ENCODE results near the gene HGS. TPM values are rescaled to one million over a fixed set of nuclear protein-coding genes. Genes with fewer than 3 reads are reported as not detected.

Gene HGS
- total and polyA plus RNA-seq, 2 of the 8 experiments (the other 6 are each of a cell fraction or from before 2014, with no cell fraction given), result 80.8 to 99.7 TPM

DNA sequence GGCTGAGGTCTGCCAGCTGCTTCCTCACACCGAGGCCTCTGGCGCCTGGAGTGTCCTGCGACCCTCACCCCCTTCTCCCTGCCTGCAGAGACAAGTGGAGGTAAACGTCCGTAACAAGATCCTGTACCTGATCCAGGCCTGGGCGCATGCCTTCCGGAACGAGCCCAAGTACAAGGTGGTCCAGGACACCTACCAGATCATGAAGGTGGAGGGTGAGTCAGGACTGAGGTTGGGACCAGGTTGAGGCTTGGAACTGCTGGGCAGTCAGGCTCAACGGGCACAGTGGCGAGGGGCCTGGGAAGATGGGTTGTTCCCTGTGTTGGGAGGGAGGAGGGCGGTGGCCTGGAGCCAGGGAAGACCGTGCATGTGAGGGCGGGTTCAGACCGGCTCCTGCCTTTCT lies 4.8 kb downstream of the HGS start:
- Histone ChIP-seq H4K91ac (replicated peaks; ENCODE audit: insufficient read length, low read length) (no peak overlapping the region), H4K20me1 (replicated peaks in 1 of 2; ENCODE audit: control insufficient read depth in 1 of 2, insufficient read depth in 2 of 2, low read length in 2 of 2) (peaks cover 0 to 29% of the 10 kb centered on the region in 2 experiments), H2BK20ac (ENCODE audit: low read length) (no peak overlapping the region), H2BK5ac (ENCODE audit: low read depth, low read length) (no peak overlapping the region), H3K4me3 (ENCODE audit: extremely low read depth in 1 of 4, insufficient read depth in 2 of 4, low read depth in 3 of 4, low read length in 4 of 4) (no peak overlapping the region), H3K79me1 (ENCODE audit: low read depth, low read length) (peaks cover 8% of the 10 kb centered on the region), H3K36me3 (ENCODE audit: control insufficient read depth in 2 of 4, insufficient read depth in 4 of 4, low read length in 3 of 4) (peaks cover 2 to 46% (median 19%) of the 10 kb centered on the region in 4 experiments; a peak in 6 of 8 replicates), H3K56ac (replicated peaks; ENCODE audit: insufficient read length, low read depth, low read length) (no peak overlapping the region), H3K4ac (replicated peaks; ENCODE audit: insufficient read length, low read depth, low read length) (no peak overlapping the region), H2AK5ac (ENCODE audit: low read depth, low read length) (no peak overlapping the region), H3K23ac (ENCODE audit: insufficient read length) (no peak overlapping the region), H3K27ac (ENCODE audit: low read depth, low read length) (no peak overlapping the region), H3K4me2 (ENCODE audit: insufficient read depth in 1 of 2, low read depth in 2 of 2, low read length in 2 of 2) (no peak overlapping the region), H2AFZ (ENCODE audit: low read length) (no peak overlapping the region), H3K23me2 (ENCODE audit: low read depth, low read length) (peaks cover 8% of the 10 kb centered on the region), H3K9me3 (ENCODE audit: insufficient read depth in 2 of 2, low read depth in 1 of 2, low read length in 1 of 2) (no peaks in the 10 kb centered on the region), H3K18ac (ENCODE audit: extremely low read depth, low read length) (no peak overlapping the region), H4K8ac (ENCODE audit: extremely low read depth, insufficient read depth, low read length) (0 out of 2 replicates have a peak overlapping the region, but pooled peaks have one; percentile 3), H3K79me2 (ENCODE audit: control insufficient read depth in 1 of 2, insufficient read depth in 2 of 2, low read length in 2 of 2) (peaks cover 0 to 21% of the 10 kb centered on the region in 2 experiments; a peak in 2 of 4 replicates), H3K4me1 (replicated peaks in 1 of 4; ENCODE audit: control insufficient read depth in 3 of 4, insufficient read depth in 4 of 4, low read length in 3 of 4) (peaks cover 3 to 7% (median 5%) of the 10 kb centered on the region in 4 experiments; a peak in 5 of 7 replicates), H2BK120ac (replicated peaks; ENCODE audit: low read depth, low read length) (no peak overlapping the region), H3K27me3 (replicated peaks in 1 of 4; ENCODE audit: control insufficient read depth in 3 of 4, extremely low read depth in 1 of 4, insufficient read depth in 3 of 4, low read length in 3 of 4) (no peaks in the 10 kb centered on the region), H2BK15ac (ENCODE audit: low read length) (no peak overlapping the region), H2BK12ac (ENCODE audit: low read depth, low read length) (no peak overlapping the region), H3K14ac (ENCODE audit: insufficient read length) (no peak overlapping the region), H4K5ac (ENCODE audit: insufficient read length, low read depth, low read length) (no peak overlapping the region), H3K9ac (replicated peaks in 1 of 4; ENCODE audit: extremely low read depth in 1 of 4, low read depth in 3 of 4, low read length in 3 of 4) (no peak overlapping the region)
- 85% methylated on average over 14 of the region's 14 CpGs; no CpG with 5 or more reads in 1 of the 2 experiments for whole genome bisulfite sequencing, 2 experiments (ENCODE audit: extremely low coverage in 1 of 2, insufficient coverage in 1 of 2, insufficient read length in 1 of 2, insufficient replicate concordance in 2 of 2, low coverage in 1 of 2, low lambda C conversion rate in 2 of 2, missing lambda C conversion rate in 1 of 2)
- POLR2A ChIA-PET (ENCODE audit: partially characterized antibody), result interaction anchor here (1.1 to 28.4 kb wide), 2 partner anchors 16 to 21 kb away, joined by 3 to 436 read pairs; partner anchors contain the start of genes MRPL12 and SLC25A10
- no peak for FAIRE-seq
- CTCF ChIA-PET (ENCODE audit: partially characterized antibody), result interaction anchor here (0.9 kb wide), 1 partner anchor 21 kb away, joined by 3 read pairs; no protein-coding TSS in a partner anchor
- no peak for DNase-seq (ENCODE audit: low read depth in 1 of 2, low spot score in 2 of 2)
- TF ChIP-seq RFX5 (IDR thresholded peaks at IDR 0.05; ENCODE audit: borderline replicate concordance, low read depth, low read length) (no peak), PHF8 (conservative IDR thresholded peaks at IDR 0.05; ENCODE audit: low read depth, low read length) (no peak), BCL11A (IDR thresholded peaks at IDR 0.05; ENCODE audit: low read depth in 2 of 2, low read length in 2 of 2) (no peak), SRF (IDR thresholded peaks at IDR 0.05; ENCODE audit: low read depth, low read length) (no peak), EP300 (IDR thresholded peaks at IDR 0.05; ENCODE audit: borderline replicate concordance in 1 of 2, low read depth in 2 of 2, low read length in 2 of 2) (no peak)

Measured in H1 (cell line).